ENCODE results near the gene ETFA. TPM values are rescaled to one million over a fixed set of nuclear protein-coding genes. Genes with fewer than 3 reads are reported as not detected.

Gene ETFA
- total RNA-seq, 1 donor from 2014 or later = 511 TPM

DNA sequence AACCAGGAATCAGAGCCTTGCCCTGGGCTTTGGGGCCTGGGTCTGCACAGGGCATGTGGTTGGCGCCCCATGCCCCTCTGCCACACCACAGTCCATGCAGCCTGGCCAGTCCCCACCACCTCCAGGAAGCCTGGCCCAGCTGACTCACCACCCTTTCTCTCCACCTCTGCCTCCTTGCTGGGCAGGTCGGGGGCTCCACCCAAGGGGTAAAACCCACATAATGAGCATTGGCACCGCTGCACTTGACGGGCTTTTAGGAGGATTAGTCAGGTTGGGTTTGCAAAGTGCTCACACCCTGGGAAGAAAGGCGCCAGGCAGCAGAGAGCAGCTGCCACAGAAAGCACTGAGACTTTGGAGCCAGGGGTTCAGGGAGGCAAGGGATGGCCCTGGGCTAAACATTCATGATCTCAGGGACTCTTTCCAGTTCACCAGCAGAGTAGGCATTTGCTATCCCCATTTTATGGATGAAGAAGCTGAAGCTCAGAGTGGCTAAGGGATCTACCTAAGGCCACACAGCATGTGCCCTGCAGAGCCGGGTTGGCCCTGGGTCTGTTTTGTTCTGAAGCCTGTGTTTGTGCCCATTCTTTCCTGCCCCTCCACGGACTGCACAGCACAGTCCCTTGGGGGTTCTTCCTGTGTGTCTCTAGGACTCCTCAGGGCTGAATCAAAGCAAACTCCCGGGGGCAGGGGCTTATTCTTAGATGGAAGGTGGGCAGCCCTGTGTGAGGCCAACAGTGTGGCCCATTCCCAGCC lies 113.4 kb downstream of the ETFA start:
- peaks cover 40% of the 10 kb centered on the region for H3K4me1 ChIP-seq

DNA sequence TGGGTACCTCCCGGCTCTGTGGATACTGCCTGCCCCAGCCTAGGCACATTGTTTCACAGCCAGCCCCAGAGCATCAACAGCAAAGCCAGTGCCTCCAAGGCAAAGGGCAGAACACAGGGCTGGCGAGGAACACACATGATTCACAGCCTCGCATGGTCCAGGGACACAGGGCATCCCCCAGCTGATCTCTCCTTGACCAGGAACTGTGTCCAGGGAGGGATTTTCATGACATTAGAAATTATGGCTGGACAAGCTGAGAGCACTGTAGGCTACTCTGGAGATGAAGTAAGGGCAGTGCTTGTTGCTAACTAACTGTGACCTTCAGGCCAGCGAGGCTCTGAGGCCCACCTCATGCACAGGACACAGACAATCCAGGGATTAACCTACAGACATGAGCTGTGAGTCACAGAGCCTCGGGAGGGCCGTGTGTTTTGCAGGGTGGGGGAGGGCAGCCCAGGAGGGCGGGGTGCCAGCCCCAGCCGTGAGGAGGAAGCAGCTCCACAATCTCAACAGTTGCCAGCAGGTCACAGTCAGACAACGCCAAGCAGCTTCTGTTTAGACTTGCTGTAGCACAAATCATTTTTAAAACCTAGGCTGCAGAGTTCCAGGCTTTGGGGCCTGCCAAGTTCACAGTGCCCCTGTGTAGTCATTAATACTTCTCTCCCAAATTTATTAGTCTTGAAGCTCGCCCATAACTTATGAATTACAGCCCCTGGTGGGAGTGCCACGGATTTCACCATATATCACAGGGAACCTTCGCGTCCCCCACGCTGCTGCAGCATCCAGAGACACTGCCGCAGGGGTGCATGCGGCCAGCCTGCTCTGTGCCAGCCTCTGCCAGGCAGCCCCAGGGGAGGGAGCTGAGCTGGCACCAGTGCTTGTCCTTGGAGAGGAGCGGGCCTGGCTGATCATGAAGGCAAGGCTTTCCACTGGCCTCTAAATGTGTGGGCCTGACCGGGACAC lies 114.7 kb downstream of the ETFA start:
- Histone ChIP-seq H3K27ac (replicated peaks) (peak overlapping the region; percentile 79), H3K9me3 (replicated peaks) (no peaks in the 10 kb centered on the region), H3K4me3 (no peak overlapping the region), H3K36me3 (no peaks in the 10 kb centered on the region), H3K27me3 (ENCODE audit: low read depth) (peaks cover 20% of the 10 kb centered on the region), H3K4me1 (peaks cover 42% of the 10 kb centered on the region)
- TF ChIP-seq, protein P1, sequence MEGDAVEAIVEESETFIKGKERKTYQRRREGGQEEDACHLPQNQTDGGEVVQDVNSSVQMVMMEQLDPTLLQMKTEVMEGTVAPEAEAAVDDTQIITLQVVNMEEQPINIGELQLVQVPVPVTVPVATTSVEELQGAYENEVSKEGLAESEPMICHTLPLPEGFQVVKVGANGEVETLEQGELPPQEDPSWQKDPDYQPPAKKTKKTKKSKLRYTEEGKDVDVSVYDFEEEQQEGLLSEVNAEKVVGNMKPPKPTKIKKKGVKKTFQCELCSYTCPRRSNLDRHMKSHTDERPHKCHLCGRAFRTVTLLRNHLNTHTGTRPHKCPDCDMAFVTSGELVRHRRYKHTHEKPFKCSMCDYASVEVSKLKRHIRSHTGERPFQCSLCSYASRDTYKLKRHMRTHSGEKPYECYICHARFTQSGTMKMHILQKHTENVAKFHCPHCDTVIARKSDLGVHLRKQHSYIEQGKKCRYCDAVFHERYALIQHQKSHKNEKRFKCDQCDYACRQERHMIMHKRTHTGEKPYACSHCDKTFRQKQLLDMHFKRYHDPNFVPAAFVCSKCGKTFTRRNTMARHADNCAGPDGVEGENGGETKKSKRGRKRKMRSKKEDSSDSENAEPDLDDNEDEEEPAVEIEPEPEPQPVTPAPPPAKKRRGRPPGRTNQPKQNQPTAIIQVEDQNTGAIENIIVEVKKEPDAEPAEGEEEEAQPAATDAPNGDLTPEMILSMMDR (IDR thresholded peaks at IDR 0.05; ENCODE audit: borderline replicate concordance) = no peak
- peak; percentile 46 for DNase-seq
- intact Hi-C loops (cut with micrococcal nuclease) = no loop called here

More for the DNA sequence above, 113.4 kb downstream of the ETFA start:
- intact Hi-C loops (cut with micrococcal nuclease) = no loop called here
- DNase-seq = no peak
- TF ChIP-seq, protein P1 (IDR thresholded peaks at IDR 0.05; ENCODE audit: borderline replicate concordance) = no peak
- Histone ChIP-seq H3K4me3 (no peak overlapping the region), H3K27ac (replicated peaks) (peak overlapping the region; percentile 79), H3K9me3 (replicated peaks) (no peaks in the 10 kb centered on the region), H3K27me3 (ENCODE audit: low read depth) (peaks cover 7% of the 10 kb centered on the region), H3K36me3 (no peaks in the 10 kb centered on the region)

DNA sequence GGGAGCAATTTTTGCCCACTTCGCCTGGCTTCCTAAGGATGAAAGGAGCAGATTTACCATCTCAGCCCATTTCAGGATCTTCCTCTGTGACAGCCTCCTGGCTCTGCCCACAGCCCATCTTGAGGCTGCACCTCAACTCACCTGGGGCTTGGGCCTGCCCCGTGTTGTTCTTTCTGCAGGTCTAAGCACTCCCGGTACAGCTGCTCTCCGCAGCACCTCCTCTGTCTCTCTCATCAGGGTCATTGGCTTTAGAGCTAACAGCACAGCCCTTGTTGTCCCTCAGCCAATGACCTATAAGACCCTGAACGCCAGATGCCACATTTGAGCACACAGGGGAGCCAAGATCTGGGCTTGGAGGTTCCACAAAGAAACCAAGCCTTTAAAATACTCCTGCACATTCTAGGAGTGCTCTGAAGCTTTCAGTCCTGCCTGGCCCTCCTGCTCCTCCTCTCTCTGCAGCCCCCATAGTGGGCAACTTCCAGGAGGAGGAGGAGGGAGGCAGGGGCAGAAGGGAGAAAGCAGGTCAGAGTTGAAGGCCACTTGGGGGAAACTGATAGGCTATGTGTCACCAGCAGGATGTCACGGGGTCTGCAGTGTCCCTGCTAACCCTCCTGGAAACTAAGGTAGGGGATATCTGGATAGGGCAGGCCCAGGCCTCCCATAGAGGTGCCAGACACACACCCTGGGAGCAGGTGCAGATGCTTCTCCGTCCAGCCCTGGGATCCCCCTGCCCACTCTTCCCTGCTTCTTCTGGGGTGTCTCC lies 115.6 kb downstream of the ETFA start:
- Histone ChIP-seq H3K27ac (replicated peaks) (peak overlapping the region; percentile 79), H3K27me3 (ENCODE audit: low read depth) (peaks cover 28% of the 10 kb centered on the region), H3K36me3 (no peaks in the 10 kb centered on the region), H3K9me3 (replicated peaks) (no peaks in the 10 kb centered on the region), H3K4me3 (no peak overlapping the region), H3K4me1 (peaks cover 51% of the 10 kb centered on the region)
- intact Hi-C loops (cut with micrococcal nuclease) = no loop called here
- DNase-seq = no peak
- TF ChIP-seq, protein P1 (IDR thresholded peaks at IDR 0.05; ENCODE audit: borderline replicate concordance) = no peak

DNA sequence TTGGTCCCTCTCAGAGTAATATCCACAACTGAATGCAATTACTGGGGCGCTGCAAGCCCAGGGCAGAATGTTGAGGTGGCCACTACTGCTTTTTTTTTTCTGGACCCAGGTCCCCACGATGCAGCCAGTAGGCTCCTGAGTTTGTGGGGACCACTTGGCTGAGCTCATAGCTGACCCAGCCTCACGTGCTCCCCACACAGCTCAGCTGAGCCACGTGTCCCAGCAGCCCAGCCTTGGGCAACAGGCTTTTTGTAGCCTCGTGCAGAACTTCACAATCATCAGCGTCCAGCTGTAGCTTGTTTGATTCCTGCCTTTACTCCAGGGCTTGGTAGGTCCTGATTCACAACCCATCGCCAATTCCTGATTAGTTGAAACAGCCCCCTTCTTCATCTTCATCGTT lies 117.3 kb downstream of the ETFA start:
- Histone ChIP-seq H3K9me3 (replicated peaks) (no peaks in the 10 kb centered on the region), H3K4me1 (peaks cover 49% of the 10 kb centered on the region), H3K27me3 (ENCODE audit: low read depth) (peaks cover 44% of the 10 kb centered on the region), H3K27ac (replicated peaks) (no peak overlapping the region), H3K4me3 (no peak overlapping the region), H3K36me3 (no peaks in the 10 kb centered on the region)
- no peak for DNase-seq
- intact Hi-C loops (cut with micrococcal nuclease) = no loop called here
- TF ChIP-seq, protein P1 (IDR thresholded peaks at IDR 0.05; ENCODE audit: borderline replicate concordance) = no peak

DNA sequence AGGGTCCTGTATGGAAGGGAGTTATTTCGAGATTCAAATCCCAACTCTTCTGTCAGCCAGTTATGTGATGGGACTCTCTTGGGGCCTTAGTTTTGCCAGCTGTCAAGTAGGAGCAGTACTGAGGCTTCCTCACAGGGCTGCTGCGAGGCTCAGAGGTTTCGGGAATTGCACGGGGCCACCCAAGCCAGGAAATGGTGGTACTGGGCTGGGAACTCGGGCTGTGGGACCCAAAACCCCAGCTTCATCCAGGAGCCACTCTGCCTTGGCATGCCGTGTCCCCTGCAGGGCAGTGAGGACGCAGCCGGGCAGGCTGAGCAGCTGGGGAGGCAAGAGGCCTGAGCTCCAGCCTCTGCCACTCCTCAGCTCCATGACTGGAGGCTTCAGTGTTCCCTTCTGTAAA lies 118.6 kb downstream of the ETFA start:
- H3K4me1 ChIP-seq = peaks cover 40% of the 10 kb centered on the region
- DNase-seq = no peak
- H3K4me3 ChIP-seq = no peak overlapping the region
- no peaks in the 10 kb centered on the region for H3K9me3 ChIP-seq (replicated peaks)
- peaks cover 53% of the 10 kb centered on the region for H3K27me3 ChIP-seq (ENCODE audit: low read depth)
- intact Hi-C loops (cut with micrococcal nuclease) = no loop called here
- no peak overlapping the region for H3K27ac ChIP-seq (replicated peaks)
- no peaks in the 10 kb centered on the region for H3K36me3 ChIP-seq
- TF ChIP-seq, protein P1 (IDR thresholded peaks at IDR 0.05; ENCODE audit: borderline replicate concordance) = no peak

Measured in left ventricle myocardium inferior (tissue), 1 donor.